Hematopoietic multipotent progenitor cell treated with erythropoietin and hydrocortisone succinate and interleukin-3 and kit ligand, for 6 days (in vitro differentiated cells): ENCODE measurements around the gene CEP85.
"Not testable (repeated sequence)": the region's sequence is repeated elsewhere in the genome, so short reads cannot be mapped to it uniquely, and the experiment has no call there.

Source experiments
- DNase-seq: peaks from one replicate; pipeline ENCODE4 v3.0.0-alpha.2; 2015

Gene CEP85

GRCh38 chr1:26291939-26292338, 57.9 kb downstream of the CEP85 start:
- DNase-seq, result no peak

- DNase-seq, result not testable (repeated sequence)
These were observed 58.7 kb downstream of the CEP85 start for GRCh38 chr1:26292735-26293134.

GRCh38 chr1:26293911-26294463, 60.0 kb downstream of the CEP85 start:
- no peak for DNase-seq

GRCh38 chr1:26295194-26296138, 61.5 kb downstream of the CEP85 start:
- no peak for DNase-seq

GRCh38 chr1:26296340-26297056, 62.5 kb downstream of the CEP85 start:
- DNase-seq, result no peak

- DNase-seq, result no peak
These were observed 63.2 kb downstream of the CEP85 start for GRCh38 chr1:26297057-26297790.

- DNase-seq, result no peak
These were observed 63.8 kb downstream of the CEP85 start for GRCh38 chr1:26297791-26298124.

GRCh38 chr1:26300578-26301275, 66.7 kb downstream of the CEP85 start:
- DNase-seq, result no peak

GRCh38 chr1:26302733-26303405, 68.9 kb downstream of the CEP85 start:
- no peak for DNase-seq

DNA sequence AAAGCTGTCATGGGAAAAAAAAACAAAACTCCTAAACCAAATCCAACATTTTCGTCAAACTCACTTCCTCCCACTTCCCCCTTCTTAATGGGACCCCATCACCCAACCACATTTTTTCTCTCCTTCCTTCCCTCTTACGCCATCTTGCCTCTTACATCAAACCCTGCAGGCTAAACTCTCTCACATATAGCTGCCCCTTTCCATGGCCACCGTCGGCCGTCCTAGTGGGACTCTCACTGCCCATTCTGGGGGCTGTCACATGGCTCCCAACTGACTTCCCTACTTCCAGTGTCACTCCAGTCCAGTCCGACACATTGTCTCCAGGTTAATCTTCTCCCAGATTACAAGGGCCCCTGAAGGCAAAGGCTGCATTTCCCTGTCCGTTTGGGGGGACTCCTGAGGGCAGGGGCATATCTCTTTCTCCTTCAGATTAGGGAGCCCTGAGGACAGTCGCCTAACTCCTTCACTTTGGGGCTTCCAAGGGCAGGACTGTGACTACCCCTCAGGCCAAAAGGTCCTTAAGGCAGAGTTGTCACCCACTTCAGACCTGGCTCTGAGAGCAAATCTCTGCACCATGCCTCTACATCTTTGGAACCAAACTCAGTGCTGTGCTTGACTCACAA, 71.8 kb downstream of the CEP85 start:
- no peak for DNase-seq

DNA sequence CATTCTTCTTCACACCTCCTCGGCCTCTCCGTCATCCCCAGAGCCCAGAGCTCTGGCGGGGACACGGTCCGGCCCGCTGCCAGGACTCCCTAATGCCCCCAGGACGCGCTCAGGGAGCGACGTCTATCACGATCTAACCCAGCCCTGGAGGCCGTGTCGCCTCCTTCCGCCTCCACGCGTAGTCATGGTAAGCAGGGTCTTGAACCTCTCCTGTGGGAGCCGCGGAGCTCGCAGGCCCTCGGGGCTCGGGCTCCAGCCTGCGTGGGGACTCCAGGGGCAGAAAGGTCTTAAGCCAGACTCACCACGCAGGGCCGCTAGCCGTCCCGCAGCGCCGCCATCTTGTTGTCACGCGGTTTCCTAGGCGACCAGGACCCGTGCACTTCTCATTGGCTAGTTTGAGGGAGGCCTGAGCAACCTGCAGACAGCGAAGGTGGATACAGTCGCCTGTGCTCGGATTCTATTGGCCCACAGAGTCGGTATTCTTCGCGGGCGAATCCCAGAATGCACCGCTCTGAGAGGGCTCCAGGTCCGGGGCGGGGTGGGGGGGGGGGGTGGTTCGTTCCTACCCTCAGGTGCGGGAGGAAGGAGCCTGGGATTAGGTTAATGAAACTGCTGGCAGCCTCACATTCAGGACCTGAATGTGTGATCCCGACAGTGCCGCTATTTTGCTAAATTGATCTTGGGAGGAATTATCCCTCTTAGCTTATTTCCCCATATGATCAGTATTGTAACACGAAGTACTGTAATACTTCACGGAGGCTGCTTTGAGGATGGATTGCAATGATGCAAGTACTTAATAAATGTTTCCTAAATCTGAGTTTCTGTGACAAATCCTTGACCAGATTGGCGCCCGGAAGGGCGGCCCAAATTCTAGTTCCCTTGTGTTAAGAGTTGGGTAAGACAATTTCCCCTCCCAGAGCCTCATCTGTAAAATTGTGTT, 72.6 kb downstream of the CEP85 start, which contains the start of gene UBXN11:
TSS of gene UBXN11 (minus strand) at position 347 of the 940 bp plus-strand sequence. CDS start 3,753 bp downstream, outside the sequence.
- DNase-seq, result peak; percentile 99

GRCh38 chr1:26307363-26307781, 73.4 kb downstream of the CEP85 start:
- DNase-seq, result no peak

GRCh38 chr1:26307966-26308899, 74.2 kb downstream of the CEP85 start:
- peak; percentile 66 for DNase-seq

GRCh38 chr1:26314501-26314900, 80.5 kb downstream of the CEP85 start:
- DNase-seq, result no peak

DNA sequence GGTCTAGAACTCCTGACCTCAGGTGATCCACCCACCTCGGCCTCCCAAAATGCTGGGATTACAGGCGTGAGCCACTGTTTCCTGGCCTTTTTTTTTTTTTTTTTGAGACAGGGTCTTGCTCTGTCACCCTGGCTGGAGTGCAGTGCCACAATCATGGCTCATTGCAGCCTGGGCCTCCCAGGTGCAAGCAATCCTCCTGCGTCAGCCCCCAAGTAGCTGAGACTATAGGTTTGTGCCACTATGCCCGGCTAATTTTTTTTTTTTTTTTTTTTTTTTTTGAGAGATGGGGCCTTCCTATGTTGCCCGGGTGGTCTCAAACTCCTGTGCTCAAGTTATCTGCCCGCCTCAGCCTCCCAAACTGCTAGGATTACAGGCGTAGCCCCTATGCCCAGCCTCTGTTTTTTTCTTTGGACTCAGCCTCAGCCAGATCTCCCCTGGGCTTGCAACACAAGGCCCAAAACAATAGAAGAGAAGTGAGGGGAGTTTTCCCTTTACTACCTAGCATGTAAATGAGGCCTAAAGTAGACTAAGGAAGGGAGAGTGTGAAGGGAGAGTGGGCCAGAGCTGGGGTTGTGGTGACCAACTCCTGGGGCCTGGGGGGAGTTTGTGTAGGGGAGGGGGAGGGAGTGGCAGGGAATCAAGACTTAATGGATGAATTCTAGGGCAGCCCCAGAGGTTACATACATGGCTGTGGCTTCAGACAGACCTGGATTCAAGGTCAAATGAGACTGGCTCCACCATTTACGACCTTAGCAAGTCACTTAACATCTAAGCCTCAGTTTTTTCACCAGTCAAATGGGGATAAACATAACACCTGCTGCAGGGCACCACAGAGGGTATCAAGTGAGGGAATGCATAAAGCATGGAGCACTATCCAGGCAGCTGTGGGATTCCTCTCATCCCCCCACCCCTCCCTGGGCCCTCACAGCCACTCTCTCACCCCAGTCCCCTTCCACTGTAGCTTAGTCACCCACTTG, 82.2 kb downstream of the CEP85 start:
- DNase-seq, result no peak

- DNase-seq, result no peak
These were observed 83.1 kb downstream of the CEP85 start for GRCh38 chr1:26317146-26317545.

GRCh38 chr1:26317612-26318337, 83.8 kb downstream of the CEP85 start, which contains the start of gene CD52:
Gene CD52, plus strand, starts transcription at chr1:26317958. Its CDS starts 60 bp downstream, at chr1:26318018.
- peak; percentile 78 for DNase-seq
